Activated T-helper 1 cell treated with anti-CD3 and anti-CD28 coated beads, Interleukin-12 subunit alpha, Interleukin-12 subunit beta, Interleukin-2, Interleukin-4 antibody, amounts not matched to agents 30 ng/mL and 10 ng/mL and 1 ng/mL, durations not matched to agents 14 hours and 24 hours and 36 hours (primary cell): ENCODE results near the gene THSD4. TPM values are rescaled to one million over a fixed set of nuclear protein-coding genes. Genes with fewer than 3 reads are reported as not detected.

Experiments used
- DNase-seq: peaks from one replicate; pipeline ENCODE4 v3.0.0; 2021; ENCODE audit warnings: low spot score
- H3K27ac Mint-ChIP-seq: one replicate; pipeline ENCODE4 v1.8.0; 2021; ENCODE audit warnings: mild to moderate bottlenecking, mixed read lengths
- H3K27me3 Mint-ChIP-seq: one replicate; pipeline ENCODE4 v1.8.0; 2022; ENCODE audit warnings: mild to moderate bottlenecking, moderate library complexity, mixed read lengths; ENCODE audit not compliant: insufficient read depth
- H3K36me3 Mint-ChIP-seq: one replicate; pipeline ENCODE4 v1.8.0; 2021; ENCODE audit warnings: low read depth, mixed read lengths
- H3K4me1 Mint-ChIP-seq: one replicate; pipeline ENCODE4 v1.8.0; 2021; ENCODE audit warnings: low read depth, mixed read lengths
- H3K4me3 Mint-ChIP-seq: one replicate; pipeline ENCODE4 v1.8.0; 2021; ENCODE audit warnings: mild to moderate bottlenecking, moderate library complexity, mixed read lengths
- H3K9me3 Mint-ChIP-seq: one replicate; pipeline ENCODE4 v1.8.0; 2021; ENCODE audit warnings: mixed read lengths
- intact Hi-C: fragments of 100-400 bp; cut with micrococcal nuclease; formaldehyde crosslinking; loops from one replicate; pipeline ENCODE4 v1.15.1; 2024
- total RNA-seq: library from RNA; stranded (reverse); gene quantifications from 2 replicates; pipeline ENCODE4 v1.2.3, GENCODE V29; 2022

Gene THSD4
- total RNA-seq, 1 donor from 2014 or later, result not detected

- Mint-ChIP-seq H3K27ac (no peak overlapping the region), H3K36me3 (no peaks in the 10 kb centered on the region), H3K4me1 (no peaks in the 10 kb centered on the region), H3K4me3 (no peak overlapping the region), H3K27me3 (no peaks in the 10 kb centered on the region), H3K9me3 (no peaks in the 10 kb centered on the region)
- intact Hi-C loops, result no loop called here
- no peak for DNase-seq
These were observed 106.1 kb downstream of the THSD4 start for GRCh38 chr15:71221417-71221816.

GRCh38 chr15:71223516-71223915 lies 108.2 kb downstream of the THSD4 start:
- DNase-seq, result no peak
- intact Hi-C loops, result no loop called here
- H3K36me3 Mint-ChIP-seq, result no peaks in the 10 kb centered on the region
- H3K4me3 Mint-ChIP-seq, result no peak overlapping the region
- H3K27me3 Mint-ChIP-seq, result no peaks in the 10 kb centered on the region
- no peaks in the 10 kb centered on the region for H3K9me3 Mint-ChIP-seq
- H3K27ac Mint-ChIP-seq, result no peak overlapping the region
- no peaks in the 10 kb centered on the region for H3K4me1 Mint-ChIP-seq

GRCh38 chr15:71224024-71224423 lies 108.8 kb downstream of the THSD4 start:
- intact Hi-C loops, result no loop called here
- Mint-ChIP-seq H3K4me1 (no peaks in the 10 kb centered on the region), H3K27me3 (peaks cover 4% of the 10 kb centered on the region), H3K36me3 (no peaks in the 10 kb centered on the region), H3K4me3 (no peak overlapping the region), H3K27ac (no peak overlapping the region), H3K9me3 (no peaks in the 10 kb centered on the region)
- DNase-seq, result no peak

GRCh38 chr15:71225851-71226250 lies 110.6 kb downstream of the THSD4 start:
- Mint-ChIP-seq H3K27me3 (peaks cover 5% of the 10 kb centered on the region), H3K4me3 (no peak overlapping the region), H3K36me3 (no peaks in the 10 kb centered on the region), H3K27ac (no peak overlapping the region), H3K9me3 (no peaks in the 10 kb centered on the region), H3K4me1 (no peaks in the 10 kb centered on the region)
- intact Hi-C loops, result no loop called here
- no peak for DNase-seq

GRCh38 chr15:71226536-71227455 lies 111.5 kb downstream of the THSD4 start:
- intact Hi-C loops, result no loop called here
- no peak for DNase-seq
- H3K9me3 Mint-ChIP-seq, result no peaks in the 10 kb centered on the region
- H3K27me3 Mint-ChIP-seq, result peaks cover 6% of the 10 kb centered on the region
- no peaks in the 10 kb centered on the region for H3K4me1 Mint-ChIP-seq
- H3K36me3 Mint-ChIP-seq, result no peaks in the 10 kb centered on the region
- no peak overlapping the region for H3K4me3 Mint-ChIP-seq
- no peak overlapping the region for H3K27ac Mint-ChIP-seq

GRCh38 chr15:71228403-71228802 lies 113.1 kb downstream of the THSD4 start:
- Mint-ChIP-seq H3K36me3 (no peaks in the 10 kb centered on the region), H3K4me1 (no peaks in the 10 kb centered on the region), H3K4me3 (no peak overlapping the region), H3K27ac (no peak overlapping the region), H3K9me3 (no peaks in the 10 kb centered on the region), H3K27me3 (peaks cover 6% of the 10 kb centered on the region)
- no peak for DNase-seq
- intact Hi-C loops, result no loop called here

GRCh38 chr15:71230303-71230702 lies 115.0 kb downstream of the THSD4 start:
- Mint-ChIP-seq H3K4me1 (no peaks in the 10 kb centered on the region), H3K9me3 (no peaks in the 10 kb centered on the region), H3K4me3 (no peak overlapping the region), H3K27ac (no peak overlapping the region), H3K27me3 (peaks cover 8% of the 10 kb centered on the region), H3K36me3 (no peaks in the 10 kb centered on the region)
- no peak for DNase-seq
- intact Hi-C loops, result no loop called here

- no peak for DNase-seq
- H3K4me1 Mint-ChIP-seq, result no peaks in the 10 kb centered on the region
- H3K4me3 Mint-ChIP-seq, result no peak overlapping the region
- H3K36me3 Mint-ChIP-seq, result no peaks in the 10 kb centered on the region
- intact Hi-C loops, result no loop called here
- H3K27me3 Mint-ChIP-seq, result peaks cover 8% of the 10 kb centered on the region
- H3K9me3 Mint-ChIP-seq, result no peaks in the 10 kb centered on the region
- H3K27ac Mint-ChIP-seq, result no peak overlapping the region
These were observed 116.5 kb downstream of the THSD4 start for GRCh38 chr15:71231758-71232157.

- Mint-ChIP-seq H3K4me1 (no peaks in the 10 kb centered on the region), H3K27me3 (peaks cover 8% of the 10 kb centered on the region), H3K36me3 (no peaks in the 10 kb centered on the region), H3K27ac (no peak overlapping the region), H3K9me3 (no peaks in the 10 kb centered on the region), H3K4me3 (no peak overlapping the region)
- no peak for DNase-seq
- intact Hi-C loops, result no loop called here
These were observed 117.1 kb downstream of the THSD4 start for GRCh38 chr15:71232411-71232810.

GRCh38 chr15:71237456-71238188 lies 122.4 kb downstream of the THSD4 start:
- Mint-ChIP-seq H3K27ac (no peak overlapping the region), H3K36me3 (no peaks in the 10 kb centered on the region), H3K4me3 (no peak overlapping the region), H3K27me3 (peaks cover 2% of the 10 kb centered on the region), H3K9me3 (no peaks in the 10 kb centered on the region), H3K4me1 (no peaks in the 10 kb centered on the region)
- intact Hi-C loops, result no loop called here
- DNase-seq, result no peak

GRCh38 chr15:71238926-71239325 lies 123.7 kb downstream of the THSD4 start:
- Mint-ChIP-seq H3K4me3 (no peak overlapping the region), H3K36me3 (no peaks in the 10 kb centered on the region), H3K27ac (no peak overlapping the region), H3K27me3 (peaks cover 2% of the 10 kb centered on the region), H3K9me3 (no peaks in the 10 kb centered on the region), H3K4me1 (no peaks in the 10 kb centered on the region)
- intact Hi-C loops, result no loop called here
- no peak for DNase-seq

- DNase-seq, result no peak
- no peaks in the 10 kb centered on the region for H3K36me3 Mint-ChIP-seq
- intact Hi-C loops, result no loop called here
- H3K27me3 Mint-ChIP-seq, result no peaks in the 10 kb centered on the region
- no peak overlapping the region for H3K27ac Mint-ChIP-seq
- H3K9me3 Mint-ChIP-seq, result no peaks in the 10 kb centered on the region
- no peak overlapping the region for H3K4me3 Mint-ChIP-seq
- H3K4me1 Mint-ChIP-seq, result no peaks in the 10 kb centered on the region
These were observed 124.5 kb downstream of the THSD4 start for GRCh38 chr15:71239592-71240364.

- DNase-seq, result no peak
- H3K4me1 Mint-ChIP-seq, result no peaks in the 10 kb centered on the region
- no peaks in the 10 kb centered on the region for H3K36me3 Mint-ChIP-seq
- intact Hi-C loops, result no loop called here
- no peak overlapping the region for H3K4me3 Mint-ChIP-seq
- H3K27ac Mint-ChIP-seq, result no peak overlapping the region
- no peaks in the 10 kb centered on the region for H3K27me3 Mint-ChIP-seq
- H3K9me3 Mint-ChIP-seq, result no peaks in the 10 kb centered on the region
These were observed 127.0 kb downstream of the THSD4 start for GRCh38 chr15:71242292-71242691.
